ENCODE data around the gene HES4. TPM values are rescaled to one million over a fixed set of nuclear protein-coding genes. Genes with fewer than 3 reads are reported as not detected.

HES4 gene
- total and polyA plus RNA-seq, 2 donors (not counting 3 experiments of a cell fraction or from before 2014, with no cell fraction given): 30.5 to 37.6 TPM

DNA sequence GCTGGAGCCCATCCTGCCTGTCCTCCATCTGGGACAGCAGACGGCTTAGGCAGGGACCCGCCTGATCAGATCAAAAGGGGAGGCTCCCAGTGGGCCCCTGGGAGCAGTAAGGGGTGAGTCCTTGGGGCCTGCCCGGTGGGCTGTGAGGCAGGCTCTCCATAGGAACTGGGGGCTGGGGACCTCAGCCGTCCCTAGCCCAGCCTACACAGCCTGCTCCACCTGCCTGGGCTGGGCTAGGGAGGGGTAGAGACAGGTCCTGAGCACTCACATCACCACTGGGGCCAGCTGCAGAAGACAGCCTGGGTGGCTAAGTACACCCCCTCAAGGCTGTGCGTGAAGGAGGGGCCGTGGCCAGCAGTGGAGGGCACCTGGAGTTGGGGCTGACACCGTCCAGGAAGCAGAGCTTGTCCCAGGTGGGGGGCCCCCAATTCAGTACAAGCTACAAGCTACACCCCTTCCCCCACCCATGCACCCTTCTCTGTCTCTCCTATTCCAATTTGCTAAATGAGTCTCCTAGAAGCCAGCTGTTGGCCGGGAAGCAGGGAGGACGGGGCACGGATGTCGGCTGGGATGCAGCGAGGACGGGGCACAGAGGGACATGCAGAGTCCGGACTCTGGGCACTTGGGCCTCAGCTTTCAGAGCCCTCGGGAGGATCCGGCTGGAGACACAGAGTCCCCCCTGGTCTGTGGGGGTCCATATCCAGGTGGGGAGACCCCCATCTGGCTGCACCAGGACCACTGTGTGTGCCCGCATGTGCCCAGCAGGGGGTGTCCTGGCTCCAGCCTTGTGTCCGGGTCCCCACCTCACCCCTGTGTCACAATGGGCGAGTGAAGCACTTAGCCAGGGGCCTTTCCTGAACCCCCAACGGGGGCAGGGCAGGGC, 15.1 kb upstream of the HES4 start:
- no peak for DNase-seq (ENCODE audit: low read depth, low spot score)
- H3K9me3 ChIP-seq (replicated peaks; ENCODE audit: control insufficient read depth, insufficient read depth, low read length): no peaks in the 10 kb centered on the region
- no peaks in the 10 kb centered on the region for H3K27me3 ChIP-seq (ENCODE audit: control insufficient read depth in 2 of 2, insufficient read depth in 2 of 2, low read length in 2 of 2)
- no peak overlapping the region for H3K4me3 ChIP-seq (replicated peaks in 1 of 3; ENCODE audit: insufficient read depth in 1 of 3, low read depth in 1 of 3, low read length in 3 of 3)
- no peak overlapping the region for H3K4me2 ChIP-seq (ENCODE audit: insufficient read depth, low read length)
- H3K27ac ChIP-seq (ENCODE audit: insufficient read depth, low read depth, low read length): no peak overlapping the region
- no peaks in the 10 kb centered on the region for H3K36me3 ChIP-seq (ENCODE audit: control insufficient read depth in 2 of 2, extremely low read depth in 1 of 2, insufficient read depth in 2 of 2, low read length in 2 of 2)
- FAIRE-seq: no peak
- no peaks in the 10 kb centered on the region for H3K79me2 ChIP-seq (ENCODE audit: control insufficient read depth, insufficient read depth, low read length)
- no peak overlapping the region for H3K9ac ChIP-seq (replicated peaks; ENCODE audit: extremely low read depth, insufficient read depth, low read length)
- ChIA-PET CTCF (interaction anchor here (1.4 to 4.2 kb wide), 3 partner anchors 12 to 107 kb away, joined by 5 to 41 read pairs (median 10); no protein-coding TSS in a partner anchor), POLR2A (no interaction called here)
- intact Hi-C loops (cut with micrococcal nuclease): loop anchor here (2.0 to 5.0 kb wide), 2 partner anchors 14 to 257 kb away; partner anchors contain the start of genes HES4 and UBE2J2
- dilution Hi-C loops (cut with MboI; ENCODE audit: extremely low pct_ligation_motif_present, low sequenced_read_pairs): no loop called here
- H3K9me1 ChIP-seq (replicated peaks; ENCODE audit: control insufficient read depth, extremely low read depth, insufficient read depth, low read length): no peaks in the 10 kb centered on the region
- BruUV-seq (replicated peaks): no TSS peak
- peaks cover 10% of the 10 kb centered on the region for H3K4me1 ChIP-seq (ENCODE audit: control insufficient read depth, extremely low read depth, insufficient read depth, low read length)
- no peak for TF ChIP-seq JUN (IDR thresholded peaks at IDR 0.05; ENCODE audit: borderline replicate concordance, insufficient read depth, insufficient read length, low read depth)
- TF ChIP-seq, protein P1, sequence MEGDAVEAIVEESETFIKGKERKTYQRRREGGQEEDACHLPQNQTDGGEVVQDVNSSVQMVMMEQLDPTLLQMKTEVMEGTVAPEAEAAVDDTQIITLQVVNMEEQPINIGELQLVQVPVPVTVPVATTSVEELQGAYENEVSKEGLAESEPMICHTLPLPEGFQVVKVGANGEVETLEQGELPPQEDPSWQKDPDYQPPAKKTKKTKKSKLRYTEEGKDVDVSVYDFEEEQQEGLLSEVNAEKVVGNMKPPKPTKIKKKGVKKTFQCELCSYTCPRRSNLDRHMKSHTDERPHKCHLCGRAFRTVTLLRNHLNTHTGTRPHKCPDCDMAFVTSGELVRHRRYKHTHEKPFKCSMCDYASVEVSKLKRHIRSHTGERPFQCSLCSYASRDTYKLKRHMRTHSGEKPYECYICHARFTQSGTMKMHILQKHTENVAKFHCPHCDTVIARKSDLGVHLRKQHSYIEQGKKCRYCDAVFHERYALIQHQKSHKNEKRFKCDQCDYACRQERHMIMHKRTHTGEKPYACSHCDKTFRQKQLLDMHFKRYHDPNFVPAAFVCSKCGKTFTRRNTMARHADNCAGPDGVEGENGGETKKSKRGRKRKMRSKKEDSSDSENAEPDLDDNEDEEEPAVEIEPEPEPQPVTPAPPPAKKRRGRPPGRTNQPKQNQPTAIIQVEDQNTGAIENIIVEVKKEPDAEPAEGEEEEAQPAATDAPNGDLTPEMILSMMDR (IDR thresholded peaks at IDR 0.05; ENCODE audit: extremely low read depth in 1 of 2, insufficient read depth in 1 of 2, low read depth in 1 of 2, low read length in 2 of 2): peak; percentile 44 to 65
- H4K20me1 ChIP-seq (replicated peaks; ENCODE audit: control insufficient read depth, extremely low read depth, insufficient read depth, low read length): no peaks in the 10 kb centered on the region
- H2AFZ ChIP-seq (ENCODE audit: low read depth, low read length): no peak overlapping the region
